GM12872 (cell line): ENCODE data around the gene SERPINE3.

Source experiments
- TF ChIP-seq, protein P1 (sequence below): IDR thresholded peaks from 3 replicates; pipeline ENCODE4 v1.5.1; 2011; ENCODE audit warnings: low read depth, mild to moderate bottlenecking, low read length, moderate library complexity; ENCODE audit not compliant: insufficient read depth

The SERPINE3 gene

DNA sequence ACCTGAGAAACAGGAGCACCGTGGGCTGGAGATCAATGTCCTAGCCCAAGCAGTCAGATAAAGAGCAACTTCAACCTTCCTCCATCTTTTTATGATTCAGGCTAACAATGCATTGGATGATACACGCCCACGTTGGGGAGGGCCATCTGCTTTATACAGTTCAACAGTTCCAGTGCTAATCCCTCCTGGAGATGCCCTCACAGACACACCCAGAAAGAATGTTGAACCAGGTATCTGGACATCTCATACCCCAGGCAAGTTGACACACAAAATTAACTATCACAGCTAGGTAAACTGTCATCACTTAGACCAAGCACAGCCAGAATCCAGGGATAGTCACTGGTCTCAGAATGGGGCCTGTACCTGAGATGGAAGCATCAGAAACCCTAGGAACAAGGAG, 20.6 kb upstream of the SERPINE3 start:
- TF ChIP-seq, protein P1, sequence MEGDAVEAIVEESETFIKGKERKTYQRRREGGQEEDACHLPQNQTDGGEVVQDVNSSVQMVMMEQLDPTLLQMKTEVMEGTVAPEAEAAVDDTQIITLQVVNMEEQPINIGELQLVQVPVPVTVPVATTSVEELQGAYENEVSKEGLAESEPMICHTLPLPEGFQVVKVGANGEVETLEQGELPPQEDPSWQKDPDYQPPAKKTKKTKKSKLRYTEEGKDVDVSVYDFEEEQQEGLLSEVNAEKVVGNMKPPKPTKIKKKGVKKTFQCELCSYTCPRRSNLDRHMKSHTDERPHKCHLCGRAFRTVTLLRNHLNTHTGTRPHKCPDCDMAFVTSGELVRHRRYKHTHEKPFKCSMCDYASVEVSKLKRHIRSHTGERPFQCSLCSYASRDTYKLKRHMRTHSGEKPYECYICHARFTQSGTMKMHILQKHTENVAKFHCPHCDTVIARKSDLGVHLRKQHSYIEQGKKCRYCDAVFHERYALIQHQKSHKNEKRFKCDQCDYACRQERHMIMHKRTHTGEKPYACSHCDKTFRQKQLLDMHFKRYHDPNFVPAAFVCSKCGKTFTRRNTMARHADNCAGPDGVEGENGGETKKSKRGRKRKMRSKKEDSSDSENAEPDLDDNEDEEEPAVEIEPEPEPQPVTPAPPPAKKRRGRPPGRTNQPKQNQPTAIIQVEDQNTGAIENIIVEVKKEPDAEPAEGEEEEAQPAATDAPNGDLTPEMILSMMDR, result no peak

GRCh38 chr13:51321836-51322235, 17.7 kb upstream of the SERPINE3 start:
- TF ChIP-seq, protein P1, result no peak

DNA sequence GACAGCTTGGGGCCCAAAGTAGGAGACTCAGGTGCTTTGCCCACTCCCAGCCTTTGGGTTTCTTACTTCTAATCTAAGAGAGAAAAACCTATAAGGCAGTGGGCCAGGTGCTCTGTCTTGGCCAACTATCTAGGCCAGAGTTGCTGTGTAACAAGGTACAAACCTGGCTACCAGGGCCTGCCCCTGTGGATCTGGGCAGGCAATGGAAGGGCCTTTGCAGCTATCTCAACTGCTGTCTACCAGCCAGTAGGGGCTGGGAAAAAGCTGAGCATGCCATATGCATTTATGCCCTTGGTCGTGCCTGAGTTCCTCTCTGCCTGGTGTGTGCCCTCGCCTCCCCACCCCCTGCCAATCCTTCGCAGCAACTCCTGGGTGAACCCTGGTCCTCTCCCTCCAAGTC, 16.7 kb upstream of the SERPINE3 start:
- TF ChIP-seq, protein P1, result no peak

DNA sequence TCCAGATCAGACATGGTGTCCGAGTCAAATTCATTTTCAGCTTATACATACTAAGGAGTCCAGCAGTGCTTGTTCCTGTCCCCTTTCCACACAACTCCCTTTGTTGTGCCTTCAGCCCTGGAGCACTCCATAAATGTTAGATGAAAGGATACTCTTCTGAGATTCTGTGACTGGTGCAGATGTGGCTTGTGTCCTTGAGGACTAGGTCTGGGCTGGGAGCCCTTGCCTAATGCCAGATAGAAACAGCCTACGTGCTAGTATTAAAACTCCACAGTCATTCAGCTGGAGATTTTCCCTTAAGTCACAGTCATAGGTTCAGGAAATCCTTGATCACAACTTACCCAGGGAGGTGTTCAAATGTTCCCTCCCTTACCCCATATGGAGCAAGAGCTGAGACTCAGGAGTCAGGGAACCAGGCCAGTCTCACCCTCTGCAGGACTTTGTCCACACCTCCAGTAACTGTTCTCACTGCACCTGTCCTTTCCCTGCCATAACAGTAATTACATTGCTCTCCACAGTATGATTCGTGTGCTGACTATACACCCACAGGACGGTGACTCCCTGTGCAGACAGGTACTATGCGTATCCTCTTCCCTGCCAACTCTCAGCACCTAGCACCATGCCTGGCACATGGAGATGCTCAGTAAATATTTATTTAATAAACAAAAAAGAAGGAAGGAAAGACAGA, 15.5 kb upstream of the SERPINE3 start:
- TF ChIP-seq, protein P1, result no peak

DNA sequence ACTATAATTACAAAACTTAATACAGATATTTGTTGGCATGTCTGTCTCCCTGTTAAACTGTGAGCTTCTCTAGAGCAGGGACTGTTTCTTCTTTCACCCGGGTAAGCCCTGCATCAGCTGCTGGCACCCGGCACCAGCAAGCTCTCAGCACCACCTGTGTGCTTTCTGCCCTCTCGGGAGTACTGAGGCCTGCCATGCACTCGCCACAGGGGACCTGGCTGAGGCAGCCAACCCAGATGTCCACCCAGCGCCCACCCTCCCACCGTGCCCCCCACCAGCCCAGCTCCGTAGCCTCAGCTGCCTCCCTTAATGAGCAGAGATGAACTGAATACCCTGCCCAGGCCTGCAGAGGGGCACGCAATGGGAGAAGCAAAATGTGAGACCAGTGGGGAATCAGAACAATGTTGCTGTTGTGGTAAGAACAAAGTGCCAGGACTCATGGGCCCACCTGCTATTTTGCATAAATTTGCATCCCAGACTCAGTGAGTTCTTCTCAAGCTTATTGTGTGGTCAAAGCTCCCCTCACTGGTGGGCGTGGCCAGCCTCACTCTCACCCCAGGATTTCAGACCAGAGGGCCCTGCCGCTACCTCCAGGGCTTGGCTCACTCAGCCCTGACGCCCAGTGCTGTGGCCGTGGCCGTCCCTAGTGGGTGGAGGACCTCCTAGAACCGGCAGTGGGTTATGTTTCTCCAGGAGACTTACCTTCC, 14.6 kb upstream of the SERPINE3 start:
- TF ChIP-seq, protein P1, result no peak

DNA sequence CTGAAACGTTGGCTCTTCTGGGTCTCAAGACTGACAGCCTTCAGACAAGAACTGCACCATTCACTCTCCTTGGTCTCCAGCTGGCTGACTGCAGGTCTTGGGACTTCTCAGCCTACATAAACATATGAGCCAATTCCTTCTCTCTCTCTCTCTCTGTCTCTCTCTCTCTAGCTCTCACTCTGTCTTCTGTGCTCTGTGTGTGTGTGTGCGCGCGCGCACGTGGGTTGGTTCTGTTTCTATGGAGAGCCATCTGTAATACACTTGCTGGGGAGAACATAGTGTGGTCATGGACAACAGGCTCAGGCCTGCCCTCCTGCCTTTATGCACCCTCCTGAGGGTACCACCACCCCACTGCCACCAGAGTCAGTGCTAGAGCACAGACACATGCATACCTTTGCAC, 13.7 kb upstream of the SERPINE3 start:
- TF ChIP-seq, protein P1, result no peak

GRCh38 chr13:51326777-51327176, 12.7 kb upstream of the SERPINE3 start:
- TF ChIP-seq, protein P1, result no peak
